IPS DF 19.7 (cell line): ENCODE results near the gene CHTOP.
"Not testable (repeated sequence)": the region's sequence is repeated elsewhere in the genome, so short reads cannot be mapped to it uniquely, and the experiment has no call there.

Source experiments
- DNase-seq: peaks from one replicate; pipeline ENCODE4 v3.0.0-alpha.2; 2013; ENCODE audit warnings: low read depth, low spot score

CHTOP gene

GRCh38 chr1:153633754-153634665 is at the start of gene CHTOP:
Gene CHTOP, plus strand, starts transcription at chr1:153634066. Its CDS starts 2,523 bp downstream, at chr1:153636589.
- peak; percentile 96 for DNase-seq

- DNase-seq, result no peak
These were observed 48.9 kb upstream of the CHTOP start for GRCh38 chr1:153585006-153585405.

GRCh38 chr1:153586347-153586746 is 47.5 kb upstream of the CHTOP start:
- no peak for DNase-seq

- no peak for DNase-seq
These were observed 46.6 kb upstream of the CHTOP start for GRCh38 chr1:153587314-153587713.

GRCh38 chr1:153588033-153588432 is 45.8 kb upstream of the CHTOP start:
- DNase-seq, result not testable (repeated sequence)

GRCh38 chr1:153588482-153588881 is 45.4 kb upstream of the CHTOP start:
- no peak for DNase-seq

- DNase-seq, result no peak
These were observed 41.1 kb upstream of the CHTOP start for GRCh38 chr1:153592748-153593147.

- no peak for DNase-seq
These were observed 36.7 kb upstream of the CHTOP start for GRCh38 chr1:153597206-153597605.

- peak; percentile 94 for DNase-seq
These were observed 35.3 kb upstream of the CHTOP start for GRCh38 chr1:153598309-153599172.

- DNase-seq, result no peak
These were observed 34.0 kb upstream of the CHTOP start for GRCh38 chr1:153599847-153600246.

GRCh38 chr1:153602749-153603148 is 31.1 kb upstream of the CHTOP start:
- DNase-seq, result no peak

GRCh38 chr1:153606194-153606593 is 27.7 kb upstream of the CHTOP start:
- no peak for DNase-seq

- DNase-seq, result no peak
These were observed 26.5 kb upstream of the CHTOP start for GRCh38 chr1:153607381-153607780.

GRCh38 chr1:153608089-153608682 is 25.7 kb upstream of the CHTOP start:
- no peak for DNase-seq

GRCh38 chr1:153608742-153609584 is 24.9 kb upstream of the CHTOP start:
- DNase-seq, result no peak

- no peak for DNase-seq
These were observed 24.3 kb upstream of the CHTOP start for GRCh38 chr1:153609585-153609907.

GRCh38 chr1:153610334-153610733 is 23.5 kb upstream of the CHTOP start:
- no peak for DNase-seq

- no peak for DNase-seq
These were observed 23.0 kb upstream of the CHTOP start for GRCh38 chr1:153610811-153611301.

GRCh38 chr1:153611356-153611755 is 22.5 kb upstream of the CHTOP start:
- DNase-seq, result no peak

- no peak for DNase-seq
These were observed 21.6 kb upstream of the CHTOP start for GRCh38 chr1:153612111-153612754.
